Astrocyte of the spinal cord (primary cell): Measurements from ENCODE around the gene FAM210B.
A peak's percentile ranks its signal among the peaks of the same experiment; 100 is the strongest.

Experiments used
- DNase-seq: peaks from one replicate; pipeline ENCODE4 v3.0.0; 2011; ENCODE audit warnings: low read depth, low spot score
- H3K4me3 ChIP-seq: 2 replicates; pipeline ENCODE4 v1.5.1; 2011; ENCODE audit warnings: low read depth, mild to moderate bottlenecking, low read length, moderate library complexity
- in situ Hi-C: cut with HindIII; loops from 2 replicates; pipeline ENCODE4 v1.10.0; 2017; ENCODE audit warnings: low sequenced_read_pairs
- TF ChIP-seq, protein P1 (sequence below): IDR thresholded peaks from 2 replicates; pipeline ENCODE4 v1.5.1; 2012; ENCODE audit warnings: low read depth, mild to moderate bottlenecking, low read length, inconsistent platforms

The FAM210B gene

DNA sequence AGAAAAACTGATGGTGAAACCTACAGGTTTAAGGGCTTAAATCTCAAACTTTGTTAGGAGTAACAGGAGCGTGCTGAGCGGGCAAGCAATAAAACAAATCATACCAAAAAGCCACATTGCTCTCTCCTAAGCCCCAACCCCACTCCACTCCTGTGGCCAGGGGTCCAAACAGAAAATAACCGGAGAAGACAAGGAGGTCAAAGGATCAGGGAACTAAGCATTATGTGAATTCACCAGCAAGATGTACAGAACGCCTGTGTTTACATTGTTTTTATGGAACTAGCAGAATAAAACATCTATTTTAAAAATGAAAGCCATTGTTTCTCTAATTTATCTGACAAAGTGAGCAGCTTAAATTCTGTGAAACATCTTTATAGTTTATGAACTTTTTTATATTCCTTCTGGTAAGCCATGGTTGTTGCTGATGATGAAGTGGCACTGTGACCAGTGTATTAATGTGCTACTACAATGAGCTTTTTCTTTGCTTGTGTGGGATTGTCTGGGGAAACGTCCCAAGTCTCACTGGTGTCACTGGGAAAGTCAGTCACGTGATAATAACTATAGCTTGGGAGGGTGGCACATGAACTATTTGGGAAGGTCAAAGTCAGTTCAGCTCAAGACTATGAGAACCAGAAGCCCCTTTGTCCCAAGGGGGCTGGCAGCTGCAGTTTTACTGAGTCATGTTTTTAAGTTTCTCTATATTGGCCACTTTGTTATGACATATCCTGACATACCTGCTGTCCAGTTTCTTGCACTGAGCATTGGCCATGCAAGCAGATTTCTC is 9.8 kb downstream of the FAM210B start:
- no peak overlapping the region for H3K4me3 ChIP-seq
- TF ChIP-seq, protein P1, sequence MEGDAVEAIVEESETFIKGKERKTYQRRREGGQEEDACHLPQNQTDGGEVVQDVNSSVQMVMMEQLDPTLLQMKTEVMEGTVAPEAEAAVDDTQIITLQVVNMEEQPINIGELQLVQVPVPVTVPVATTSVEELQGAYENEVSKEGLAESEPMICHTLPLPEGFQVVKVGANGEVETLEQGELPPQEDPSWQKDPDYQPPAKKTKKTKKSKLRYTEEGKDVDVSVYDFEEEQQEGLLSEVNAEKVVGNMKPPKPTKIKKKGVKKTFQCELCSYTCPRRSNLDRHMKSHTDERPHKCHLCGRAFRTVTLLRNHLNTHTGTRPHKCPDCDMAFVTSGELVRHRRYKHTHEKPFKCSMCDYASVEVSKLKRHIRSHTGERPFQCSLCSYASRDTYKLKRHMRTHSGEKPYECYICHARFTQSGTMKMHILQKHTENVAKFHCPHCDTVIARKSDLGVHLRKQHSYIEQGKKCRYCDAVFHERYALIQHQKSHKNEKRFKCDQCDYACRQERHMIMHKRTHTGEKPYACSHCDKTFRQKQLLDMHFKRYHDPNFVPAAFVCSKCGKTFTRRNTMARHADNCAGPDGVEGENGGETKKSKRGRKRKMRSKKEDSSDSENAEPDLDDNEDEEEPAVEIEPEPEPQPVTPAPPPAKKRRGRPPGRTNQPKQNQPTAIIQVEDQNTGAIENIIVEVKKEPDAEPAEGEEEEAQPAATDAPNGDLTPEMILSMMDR, result no peak
- in situ Hi-C loops, result no loop called here
- DNase-seq, result no peak

DNA sequence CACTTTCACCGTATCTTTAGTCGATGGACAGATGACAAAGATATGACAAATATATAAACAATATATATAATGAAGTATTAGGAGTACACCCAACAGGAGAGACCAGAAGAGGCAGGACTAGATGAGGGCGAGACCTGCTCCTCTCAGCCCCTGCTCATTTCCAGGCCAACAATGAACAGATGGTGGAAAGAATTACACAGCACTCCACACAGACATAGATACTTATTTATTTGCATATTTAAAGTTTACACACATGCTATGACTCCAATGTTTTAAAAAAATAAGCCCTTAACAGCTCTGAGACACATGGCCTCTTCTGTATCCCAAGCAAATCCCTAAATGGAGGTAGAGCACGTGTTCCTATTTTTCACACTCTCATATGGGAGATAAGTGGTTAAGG is 10.4 kb downstream of the FAM210B start:
- in situ Hi-C loops, result no loop called here
- H3K4me3 ChIP-seq, result no peak overlapping the region
- DNase-seq, result no peak
- TF ChIP-seq, protein P1, result no peak

DNA sequence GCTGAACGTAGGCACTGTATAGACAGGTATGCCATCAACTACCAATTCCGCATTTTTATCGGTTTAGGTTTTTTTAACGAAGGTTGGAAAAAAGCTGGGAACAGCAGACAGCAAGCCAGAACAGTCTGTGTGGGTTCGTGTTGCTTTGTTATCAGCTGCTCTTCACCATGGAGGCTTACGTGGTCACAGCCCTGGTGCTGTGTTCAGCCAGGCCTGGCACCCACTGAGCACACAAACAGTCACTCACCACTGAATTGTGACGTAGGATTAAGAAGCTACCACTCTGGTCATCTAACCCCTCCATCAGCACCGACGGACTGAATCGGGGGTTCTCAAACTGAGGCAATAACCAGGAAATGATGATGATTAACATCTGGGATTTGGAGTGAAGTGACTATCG is 13.2 kb downstream of the FAM210B start:
- in situ Hi-C loops, result no loop called here
- no peak overlapping the region for H3K4me3 ChIP-seq
- TF ChIP-seq, protein P1, result no peak
- DNase-seq, result no peak

DNA sequence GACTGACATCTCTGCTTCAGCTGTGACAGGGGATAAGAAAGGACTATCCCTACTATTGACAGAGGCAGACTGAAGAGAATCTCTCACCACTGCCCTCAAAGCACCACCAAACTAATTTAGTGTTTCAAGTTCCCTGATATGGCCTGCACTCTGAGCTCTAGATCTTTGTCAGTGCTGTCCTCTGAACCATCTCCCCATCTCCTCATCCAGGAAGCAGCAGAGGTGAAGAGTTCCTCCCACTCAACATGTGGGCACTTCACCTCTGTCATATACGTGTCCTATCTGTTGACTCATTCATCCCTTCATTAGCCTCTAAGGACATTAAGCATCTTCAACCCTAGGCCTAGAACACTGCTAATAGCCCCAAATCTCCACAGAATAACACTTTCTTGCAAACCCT is 14.1 kb downstream of the FAM210B start:
- no peak overlapping the region for H3K4me3 ChIP-seq
- no peak for DNase-seq
- in situ Hi-C loops, result no loop called here
- TF ChIP-seq, protein P1, result no peak

DNA sequence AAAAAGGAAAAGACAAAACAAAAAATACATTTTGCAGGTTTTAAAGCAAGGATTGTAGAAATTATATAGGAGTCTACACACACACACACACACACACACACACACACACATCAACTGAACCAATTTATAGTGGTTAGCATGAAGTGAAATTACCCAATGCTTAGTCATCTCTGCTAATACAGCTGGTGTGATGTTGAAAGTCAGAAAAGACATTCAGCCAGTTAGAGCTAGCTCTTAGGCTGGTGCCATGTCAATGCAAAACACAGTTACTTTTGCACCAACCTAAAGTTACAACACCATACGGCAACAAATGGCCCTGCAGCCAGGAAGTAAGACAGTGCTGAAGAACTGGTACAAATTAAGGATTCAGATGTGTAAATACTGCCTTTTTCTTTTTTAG is 15.2 kb downstream of the FAM210B start:
- peak; percentile 89 for DNase-seq
- in situ Hi-C loops, result no loop called here
- H3K4me3 ChIP-seq, result no peak overlapping the region
- TF ChIP-seq, protein P1, result no peak

DNA sequence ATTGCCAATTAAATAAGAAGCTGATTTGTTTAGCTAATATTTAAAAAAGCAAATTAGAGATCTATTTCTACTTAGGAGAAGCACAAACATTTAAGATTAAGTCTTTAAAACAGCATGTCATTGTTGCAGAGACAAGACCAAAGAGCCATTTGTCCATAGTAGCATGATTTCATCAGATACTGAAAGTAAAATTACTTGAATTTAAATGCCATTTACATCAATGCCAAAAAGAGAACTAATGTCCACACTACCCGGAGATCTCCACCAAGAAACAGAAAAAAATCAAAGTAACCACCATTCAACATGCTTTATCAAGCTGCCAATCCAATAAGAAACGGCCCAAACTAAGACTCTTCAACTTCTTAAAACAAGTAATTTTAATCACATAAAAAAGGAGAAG is 17.6 kb downstream of the FAM210B start:
- no peak overlapping the region for H3K4me3 ChIP-seq
- no peak for DNase-seq
- in situ Hi-C loops, result no loop called here
- TF ChIP-seq, protein P1, result no peak
